HEK293 (cell line): Measurements from ENCODE around the gene YARS1.

Source experiments
- EGR2 ChIP-seq: fragments of 450-650 bp; formaldehyde crosslinking; IDR thresholded peaks from 2 replicates; pipeline ENCODE4 v1.5.1; 2016; ENCODE audit warnings: low read depth, missing biosample characterization, missing genetic modification characterization
- GFI1B ChIP-seq: fragments of 450-650 bp; formaldehyde crosslinking; IDR thresholded peaks from 2 replicates; pipeline ENCODE4 v1.5.1; 2016; ENCODE audit warnings: missing biosample characterization, missing genetic modification characterization
- GLIS1 ChIP-seq: fragments of 450-650 bp; formaldehyde crosslinking; IDR thresholded peaks from 2 replicates; pipeline ENCODE4 v1.5.1; 2016; ENCODE audit warnings: missing biosample characterization, missing genetic modification characterization
- GLIS2 ChIP-seq: fragments of 450-650 bp; formaldehyde crosslinking; IDR thresholded peaks from 2 replicates; pipeline ENCODE4 v1.5.1; 2016; ENCODE audit warnings: missing biosample characterization, missing genetic modification characterization
- HIC1 ChIP-seq: fragments of 450-650 bp; formaldehyde crosslinking; IDR thresholded peaks from 2 replicates; pipeline ENCODE4 v1.5.1; 2016; ENCODE audit warnings: missing biosample characterization, missing genetic modification characterization
- HOXC10 ChIP-seq: sonication (generic); formaldehyde crosslinking; IDR thresholded peaks from 2 replicates; pipeline ENCODE4 v1.8.1; 2023; ENCODE audit warnings: mild to moderate bottlenecking, missing genetic modification reagents
- KLF1 ChIP-seq: fragments of 450-650 bp; formaldehyde crosslinking; IDR thresholded peaks from 2 replicates; pipeline ENCODE4 v1.5.1; 2016; ENCODE audit warnings: missing biosample characterization, missing genetic modification characterization
- KLF10 ChIP-seq: fragments of 450-650 bp; IDR thresholded peaks from 2 replicates; pipeline ENCODE4 v1.5.1; 2018; ENCODE audit warnings: missing biosample characterization, mild to moderate bottlenecking, missing genetic modification characterization
- KLF17 ChIP-seq: fragments of 450-650 bp; formaldehyde crosslinking; IDR thresholded peaks from 2 replicates; pipeline ENCODE4 v1.5.1; 2016; ENCODE audit warnings: missing biosample characterization, missing genetic modification characterization
- KLF8 ChIP-seq: fragments of 450-650 bp; formaldehyde crosslinking; IDR thresholded peaks from 2 replicates; pipeline ENCODE4 v1.5.1; 2016; ENCODE audit warnings: missing biosample characterization, missing genetic modification characterization
- KLF9 ChIP-seq: fragments of 450-650 bp; formaldehyde crosslinking; IDR thresholded peaks from 2 replicates; pipeline ENCODE4 v1.5.1; 2016; ENCODE audit warnings: missing biosample characterization, missing genetic modification characterization, low read depth
- SCRT1 ChIP-seq: fragments of 450-650 bp; formaldehyde crosslinking; IDR thresholded peaks from 2 replicates; pipeline ENCODE4 v1.5.1; 2016; ENCODE audit warnings: missing biosample characterization, missing genetic modification characterization, borderline replicate concordance
- SETDB1 ChIP-seq: IDR thresholded peaks from one replicate; pipeline ENCODE4 v1.6.1; 2017; ENCODE audit warnings: mild to moderate bottlenecking, low read length, moderate library complexity, mixed read lengths; ENCODE audit not compliant: insufficient read length
- WT1 ChIP-seq: fragments of 450-650 bp; formaldehyde crosslinking; IDR thresholded peaks from 2 replicates; pipeline ENCODE4 v1.5.1; 2016; ENCODE audit warnings: missing biosample characterization, missing genetic modification characterization
- ZBTB26 ChIP-seq: fragments of 450-650 bp; formaldehyde crosslinking; optimal IDR thresholded peaks from 2 replicates; pipeline ENCODE3; 2016; ENCODE audit warnings: missing biosample characterization, mild to moderate bottlenecking, missing genetic modification characterization
- ZBTB49 ChIP-seq: fragments of 450-650 bp; formaldehyde crosslinking; IDR thresholded peaks from 2 replicates; pipeline ENCODE4 v1.5.1; 2016; ENCODE audit warnings: missing biosample characterization, missing genetic modification characterization, low read depth
- ZBTB8A ChIP-seq: fragments of 450-650 bp; formaldehyde crosslinking; IDR thresholded peaks from 2 replicates; pipeline ENCODE4 v1.5.1; 2016; ENCODE audit warnings: missing biosample characterization, missing genetic modification characterization
- ZFP69B ChIP-seq: fragments of 450-650 bp; formaldehyde crosslinking; IDR thresholded peaks from 2 replicates; pipeline ENCODE4 v1.5.1; 2016; ENCODE audit warnings: missing biosample characterization, missing genetic modification characterization
- ZNF138 ChIP-seq: fragments of 450-650 bp; formaldehyde crosslinking; IDR thresholded peaks from 2 replicates; pipeline ENCODE4 v1.5.1; 2016; ENCODE audit warnings: missing biosample characterization, missing genetic modification characterization, borderline replicate concordance
- ZNF140 ChIP-seq: fragments of 450-650 bp; formaldehyde crosslinking; IDR thresholded peaks from 2 replicates; pipeline ENCODE4 v1.5.1; 2016; ENCODE audit warnings: missing biosample characterization, missing genetic modification characterization
- ZNF148 ChIP-seq: fragments of 450-650 bp; formaldehyde crosslinking; IDR thresholded peaks from 2 replicates; pipeline ENCODE4 v1.5.0; 2017; ENCODE audit warnings: missing biosample characterization, missing genetic modification characterization, borderline replicate concordance
- ZNF157 ChIP-seq: fragments of 450-650 bp; formaldehyde crosslinking; IDR thresholded peaks from 2 replicates; pipeline ENCODE4 v1.5.1; 2016; ENCODE audit warnings: missing biosample characterization, missing genetic modification characterization
- ZNF174 ChIP-seq: fragments of 450-650 bp; formaldehyde crosslinking; IDR thresholded peaks from 2 replicates; pipeline ENCODE4 v1.5.0; 2017; ENCODE audit warnings: missing biosample characterization, mild to moderate bottlenecking, missing genetic modification characterization
- ZNF211 ChIP-seq: fragments of 450-650 bp; formaldehyde crosslinking; IDR thresholded peaks from 2 replicates; pipeline ENCODE4 v1.5.1; 2016; ENCODE audit warnings: low read depth, missing biosample characterization, missing genetic modification characterization
- ZNF423 ChIP-seq: fragments of 450-650 bp; formaldehyde crosslinking; IDR thresholded peaks from 2 replicates; pipeline ENCODE4 v1.5.1; 2016; ENCODE audit warnings: missing biosample characterization, missing genetic modification characterization
- ZNF596 ChIP-seq: fragments of 450-650 bp; IDR thresholded peaks from 2 replicates; pipeline ENCODE4 v1.5.0; 2018; ENCODE audit warnings: missing biosample characterization, mild to moderate bottlenecking, missing genetic modification characterization, moderate library complexity
- ZNF600 ChIP-seq: fragments of 450-650 bp; formaldehyde crosslinking; IDR thresholded peaks from 2 replicates; pipeline ENCODE4 v1.5.1; 2016; ENCODE audit warnings: missing biosample characterization, missing genetic modification characterization
- ZNF768 ChIP-seq: fragments of 450-650 bp; formaldehyde crosslinking; IDR thresholded peaks from 2 replicates; pipeline ENCODE4 v1.5.1; 2018; ENCODE audit warnings: missing biosample characterization, mild to moderate bottlenecking, missing genetic modification characterization
- ZNF843 ChIP-seq: fragments of 450-650 bp; formaldehyde crosslinking; IDR thresholded peaks from 2 replicates; pipeline ENCODE4 v1.5.1; 2016; ENCODE audit warnings: missing biosample characterization, missing genetic modification characterization
- ZSCAN23 ChIP-seq: fragments of 450-650 bp; formaldehyde crosslinking; IDR thresholded peaks from 2 replicates; pipeline ENCODE4 v1.5.1; 2016; ENCODE audit warnings: missing biosample characterization, missing genetic modification characterization

Gene YARS1

GRCh38 chr1:32759997-32760623 is 57.0 kb downstream of the YARS1 start (continued):
- TF ChIP-seq ZNF423 (tag by site-specific recombination) = no peak
- peak; percentile 60 for TF ChIP-seq HIC1 (tag by site-specific recombination)
- no peak for TF ChIP-seq ZNF140 (tag by site-specific recombination)
- TF ChIP-seq ZBTB8A (tag by site-specific recombination) = no peak
- peak; percentile 26 for TF ChIP-seq ZBTB26 (tag by site-specific recombination)
- no peak for TF ChIP-seq ZNF148 (tag by site-specific recombination)
- peak; percentile 94 for TF ChIP-seq GLIS1 (tag by site-specific recombination)
- TF ChIP-seq GLIS2 = peak; percentile 77
- no peak for TF ChIP-seq ZNF843 (tag by site-specific recombination)
- TF ChIP-seq ZNF174 = no peak
- no peak for TF ChIP-seq ZNF138 (tag by site-specific recombination)
- TF ChIP-seq ZNF600 (tag by site-specific recombination) = peak; percentile 85
- no peak for TF ChIP-seq SETDB1
- TF ChIP-seq ZFP69B = no peak
- peak; percentile 76 for TF ChIP-seq KLF10
- TF ChIP-seq HOXC10 (CRISPR knock-in tag) = no peak
- no peak for TF ChIP-seq ZNF596 (tag by site-specific recombination)
- TF ChIP-seq EGR2 (tag by site-specific recombination) = peak; percentile 91
- no peak for TF ChIP-seq SCRT1 (tag by site-specific recombination)
- TF ChIP-seq KLF17 (tag by site-specific recombination) = peak; percentile 89
- no peak for TF ChIP-seq ZSCAN23 (tag by site-specific recombination)
- TF ChIP-seq ZNF211 (tag by site-specific recombination) = no peak
- TF ChIP-seq WT1 = peak; percentile 72; the same call in 1 of the 2 replicates
- TF ChIP-seq KLF8 (tag by site-specific recombination) = peak; percentile 29; the same call in 1 of the 2 replicates
- peak; percentile 91 for TF ChIP-seq KLF1 (tag by site-specific recombination)
- TF ChIP-seq KLF9 = peak; percentile 72
- TF ChIP-seq ZNF157 (tag by site-specific recombination) = no peak
- TF ChIP-seq ZNF768 (tag by site-specific recombination) = no peak
- no peak for TF ChIP-seq GFI1B
- TF ChIP-seq ZBTB49 (tag by site-specific recombination) = no peak
